Measurements from ENCODE around the gene CCL5.

- no peak for TF ChIP-seq BHLHE40 (IDR thresholded peaks at IDR 0.05; ENCODE audit: borderline replicate concordance)
- no peak for TF ChIP-seq HDGF (IDR thresholded peaks at IDR 0.05; ENCODE audit: borderline replicate concordance)
- no peak for TF ChIP-seq NFRKB (IDR thresholded peaks at IDR 0.05)
- no peak for TF ChIP-seq SUZ12 (IDR thresholded peaks at IDR 0.05)
- no peak for TF ChIP-seq FOXM1 (IDR thresholded peaks at IDR 0.05; ENCODE audit: borderline replicate concordance)
- no peak for TF ChIP-seq SP1 (IDR thresholded peaks at IDR 0.05)
- TF ChIP-seq ELF4 (IDR thresholded peaks at IDR 0.05), result no peak
- no peak for TF ChIP-seq TARDBP (IDR thresholded peaks at IDR 0.05)
- TF ChIP-seq ARNT (IDR thresholded peaks at IDR 0.05), result no peak
- no peak for TF ChIP-seq FOXK2 (IDR thresholded peaks at IDR 0.05)
- TF ChIP-seq PKNOX1 (IDR thresholded peaks at IDR 0.05), result no peak
- no peak for TF ChIP-seq FOXA1 (IDR thresholded peaks at IDR 0.05)
- no peak for TF ChIP-seq LEF1 (IDR thresholded peaks at IDR 0.05; ENCODE audit: borderline replicate concordance)
Measured at GRCh38 chr17:35875800-35876139, 4.4 kb downstream of the CCL5 start.
